Testis (tissue), 2 donors: Measurements from ENCODE around the gene C5orf63.
"Not testable (repeated sequence)": the region's sequence is repeated elsewhere in the genome, so short reads cannot be mapped to it uniquely, and the experiment has no call there.

Source experiments
- CTCF ChIP-seq, 3 experiments: fragments of 450-650 bp in 2 of 3; fragments of 200-600 bp in 1 of 3; sonication (generic) in 1 of 3; IDR thresholded peaks; one replicate each; pipeline ENCODE4 v1.5.1; 2016 to 2019; ENCODE audit warnings: antibody characterized with exemption in 3 of 3, mild to moderate bottlenecking in 2 of 3, moderate library complexity in 1 of 3
- POLR2A ChIP-seq: fragments of 450-650 bp; IDR thresholded peaks from one replicate; pipeline ENCODE4 v1.6.1; 2017; ENCODE audit warnings: antibody characterized with exemption, mild to moderate bottlenecking, moderate library complexity

- not testable (repeated sequence) for TF ChIP-seq CTCF (IDR thresholded peaks at IDR 0.05); POLR2A
These were observed 35.4 kb upstream of the C5orf63 start for GRCh38 chr5:127108624-127109260.
